Measurements from ENCODE around the gene STK33.

The STK33 gene

DNA sequence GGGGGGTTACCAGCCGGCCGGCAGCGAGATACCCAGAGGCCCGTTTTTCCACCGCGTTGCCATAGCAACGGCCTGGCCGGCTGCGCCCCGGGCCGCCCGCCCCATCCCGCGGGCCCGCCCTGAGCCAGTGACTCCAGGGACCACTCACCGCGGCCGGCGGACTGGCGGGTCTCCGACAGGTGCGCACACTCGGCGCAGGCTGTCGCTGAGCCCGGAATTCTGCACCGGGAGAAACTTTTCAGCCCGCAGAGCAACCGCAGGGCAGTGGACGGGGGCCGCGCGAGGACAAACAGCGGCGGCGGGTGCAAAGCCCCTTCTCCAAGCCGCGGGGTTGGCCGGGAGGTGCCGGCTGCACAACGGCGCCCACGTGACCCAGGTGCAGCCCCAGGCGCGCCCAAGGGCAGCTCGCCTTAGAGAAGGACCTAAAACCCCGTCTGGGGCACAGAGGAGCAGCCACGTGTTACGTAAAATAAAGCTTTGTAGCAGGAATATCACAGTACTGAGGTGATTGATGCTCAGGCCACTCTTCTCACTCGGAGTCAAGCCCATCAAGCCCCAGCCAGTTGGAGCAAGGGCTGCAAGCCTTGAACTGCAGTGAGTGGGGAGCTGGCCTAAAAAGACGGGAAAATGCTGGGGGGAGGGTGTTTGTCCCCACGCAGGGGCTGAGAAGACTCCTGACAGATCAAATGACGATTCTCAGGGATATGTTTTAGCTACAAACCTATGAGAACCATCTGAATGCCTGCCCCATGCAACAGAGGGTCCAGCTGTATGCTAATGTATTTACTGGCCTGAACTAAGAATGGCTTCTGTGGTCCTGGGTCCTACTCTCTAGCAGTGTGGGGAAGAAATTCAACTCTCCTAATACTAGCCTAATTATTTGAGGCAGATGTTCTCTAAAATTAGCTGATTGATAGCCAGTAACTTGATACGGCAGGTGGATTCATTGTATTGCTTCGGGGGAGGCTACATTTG, at the start of gene STK33:
Gene STK33, minus strand, starts transcription at position 294 of the 975 bp plus-strand sequence. CDS start 119,323 bp downstream, outside the sequence.
- DNase-seq (ENCODE audit: low read depth): no peak

DNA sequence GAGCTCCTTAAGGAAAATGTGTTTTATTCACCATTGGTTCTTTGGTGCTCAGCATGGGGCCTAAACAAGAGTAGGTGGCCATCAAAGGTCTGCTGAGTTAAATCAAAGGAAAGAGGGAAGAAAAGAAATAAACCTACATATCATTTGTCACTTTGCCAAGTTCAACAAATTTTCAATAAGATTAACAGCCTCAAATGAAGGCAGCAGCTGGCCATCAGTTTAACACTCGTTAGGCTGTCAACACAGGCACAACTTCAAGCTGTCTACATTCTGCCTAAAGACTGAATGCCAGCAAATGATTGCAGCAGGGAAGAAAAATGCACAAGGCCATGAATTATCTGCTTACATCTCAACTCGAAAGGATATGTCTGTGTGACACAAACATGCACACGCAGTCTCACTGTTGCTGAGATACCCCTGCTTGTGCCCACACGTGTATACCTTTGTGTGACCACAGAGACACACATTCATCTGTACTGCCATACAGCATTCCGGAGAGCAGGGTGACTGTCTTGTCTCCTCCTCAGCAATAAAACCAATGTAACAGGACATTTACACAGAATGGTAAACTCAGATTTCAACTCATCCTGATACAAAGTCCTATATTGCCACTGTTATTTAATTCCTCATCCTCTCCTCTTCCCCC, 48.3 kb upstream of the STK33 start:
- no peak for DNase-seq (ENCODE audit: low read depth)

- DNase-seq (ENCODE audit: low read depth): no peak
These were observed 47.3 kb upstream of the STK33 start for GRCh38 chr11:8641332-8641731.

GRCh38 chr11:8640267-8640906, 46.4 kb upstream of the STK33 start:
- no peak for DNase-seq (ENCODE audit: low read depth)

- no peak for DNase-seq (ENCODE audit: low read depth)
These were observed 45.6 kb upstream of the STK33 start for GRCh38 chr11:8639655-8640054.

DNA sequence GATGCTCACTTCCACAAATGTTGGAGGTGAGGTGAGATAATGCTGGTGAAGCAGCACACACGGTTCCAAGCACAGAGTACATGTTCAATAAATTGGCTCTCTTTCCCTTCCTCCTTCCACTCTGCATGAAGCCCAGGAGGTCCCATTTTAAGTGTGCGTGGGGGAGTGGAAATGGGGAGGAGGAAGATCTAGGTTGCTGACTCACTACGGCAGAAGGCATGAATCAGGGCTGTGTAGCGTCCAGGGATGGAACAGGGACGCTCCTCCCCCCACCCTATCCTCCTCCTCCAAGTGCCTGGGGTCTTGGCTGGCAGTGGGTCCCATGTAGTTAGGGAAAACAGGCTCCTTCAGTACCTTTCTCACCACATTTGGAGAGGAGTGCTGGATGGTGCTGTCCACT, 44.3 kb upstream of the STK33 start:
- no peak for DNase-seq (ENCODE audit: low read depth)

DNA sequence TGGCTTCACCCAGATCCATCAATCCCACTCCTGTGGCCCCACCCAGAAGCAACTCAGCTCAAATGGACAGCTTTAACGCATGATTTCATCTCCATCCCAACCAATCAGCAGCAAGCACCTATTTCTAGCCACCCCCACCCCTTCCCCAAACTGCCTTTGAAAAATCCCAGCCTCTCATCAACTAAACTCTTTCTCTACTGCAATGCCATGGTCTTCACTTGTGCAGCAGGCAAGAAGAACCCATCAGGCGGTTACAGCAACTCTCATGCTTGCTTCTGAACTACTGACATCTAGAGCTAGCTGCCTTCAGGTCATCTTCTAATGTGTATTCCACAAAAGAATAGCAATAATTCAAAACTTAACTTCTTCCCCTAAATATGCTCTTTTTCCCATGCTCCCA, 42.1 kb upstream of the STK33 start:
- DNase-seq (ENCODE audit: low read depth): no peak

- DNase-seq (ENCODE audit: low read depth): no peak
These were observed 40.5 kb upstream of the STK33 start for GRCh38 chr11:8634498-8634897.

- DNase-seq (ENCODE audit: low read depth): no peak
These were observed 37.5 kb upstream of the STK33 start for GRCh38 chr11:8631395-8632118.

DNA sequence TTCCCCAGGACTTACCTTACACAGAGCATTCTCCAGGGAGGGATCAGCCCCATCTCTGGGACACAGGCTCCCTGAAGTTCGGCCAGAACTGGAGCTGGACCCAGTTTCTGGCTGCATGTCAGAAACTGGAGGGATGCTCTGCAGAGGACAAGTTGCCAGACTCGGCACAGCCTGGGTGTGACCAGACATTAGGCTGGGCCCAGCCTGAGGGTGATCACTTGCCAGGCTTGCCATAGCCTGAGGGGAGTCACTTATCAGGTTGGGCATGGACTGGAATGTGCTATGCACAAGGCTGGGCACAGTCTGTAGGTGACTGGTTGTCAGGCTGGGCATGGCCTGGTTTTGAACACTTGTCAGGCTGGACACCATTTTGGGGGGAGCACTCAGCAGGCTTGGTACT, 30.7 kb upstream of the STK33 start:
- no peak for DNase-seq (ENCODE audit: low read depth)

DNA sequence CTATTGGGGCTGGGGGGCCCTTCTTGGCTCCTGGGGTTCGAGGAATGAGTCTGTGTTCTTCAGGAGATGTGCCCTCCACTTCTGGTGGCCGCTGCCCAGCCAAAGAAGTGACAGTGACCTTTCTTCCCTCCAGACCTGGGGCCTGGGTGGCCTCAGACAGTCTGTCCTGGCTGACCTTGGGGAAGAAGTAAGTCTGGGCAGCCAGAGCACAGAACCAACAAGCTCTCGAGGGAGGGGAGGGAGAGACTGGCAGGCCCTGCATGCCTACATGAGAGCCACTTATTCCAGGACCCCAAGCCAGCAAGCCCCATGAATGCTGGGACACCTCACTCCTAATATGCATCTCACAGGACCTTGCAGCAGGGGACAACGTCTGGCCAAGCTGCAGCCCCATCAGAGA, 27.1 kb upstream of the STK33 start:
- DNase-seq (ENCODE audit: low read depth): no peak

DNA sequence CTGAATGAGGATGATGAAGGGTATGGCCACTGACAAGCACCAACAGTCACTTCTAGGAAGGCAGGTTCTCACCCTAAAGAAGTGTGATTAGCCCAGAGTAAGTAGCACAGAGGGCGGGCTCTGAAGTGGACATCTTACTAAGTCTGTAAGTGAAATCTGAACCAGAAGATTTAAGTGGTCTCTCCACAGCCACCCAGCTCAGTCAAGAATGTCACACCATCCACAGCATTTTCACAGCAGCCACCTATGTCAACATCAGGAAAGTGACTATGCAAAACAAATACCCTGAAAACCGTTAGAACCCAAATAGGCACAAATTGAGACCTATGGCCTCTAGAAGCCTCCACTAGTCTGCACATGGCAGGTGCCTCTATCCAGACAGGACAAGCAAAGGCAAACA, 23.0 kb upstream of the STK33 start:
- DNase-seq (ENCODE audit: low read depth): no peak

GRCh38 chr11:8615291-8616032, 21.4 kb upstream of the STK33 start:
- no peak for DNase-seq (ENCODE audit: low read depth)

GRCh38 chr11:8614497-8614896, 20.5 kb upstream of the STK33 start:
- no peak for DNase-seq (ENCODE audit: low read depth)

DNA sequence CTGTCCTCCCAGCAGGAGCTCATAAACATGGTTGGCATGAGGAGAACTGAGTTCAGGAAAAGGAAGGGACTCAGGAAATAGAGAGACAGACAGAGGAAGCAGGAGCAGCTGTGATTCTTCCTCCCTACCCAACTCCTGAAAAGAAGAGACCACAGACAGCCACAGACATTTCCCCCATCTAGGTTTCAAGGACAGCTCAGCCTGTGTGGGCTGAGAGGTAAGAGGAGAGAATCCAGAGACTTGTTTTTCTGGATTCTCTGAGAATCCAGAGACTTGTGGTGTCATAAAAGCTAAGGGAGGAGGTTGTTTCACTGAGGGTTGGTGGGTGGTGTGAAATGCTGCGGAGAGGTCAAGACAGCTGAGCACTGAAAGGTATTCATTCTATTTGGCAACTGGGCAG, 19.0 kb upstream of the STK33 start:
- no peak for DNase-seq (ENCODE audit: low read depth)

DNA sequence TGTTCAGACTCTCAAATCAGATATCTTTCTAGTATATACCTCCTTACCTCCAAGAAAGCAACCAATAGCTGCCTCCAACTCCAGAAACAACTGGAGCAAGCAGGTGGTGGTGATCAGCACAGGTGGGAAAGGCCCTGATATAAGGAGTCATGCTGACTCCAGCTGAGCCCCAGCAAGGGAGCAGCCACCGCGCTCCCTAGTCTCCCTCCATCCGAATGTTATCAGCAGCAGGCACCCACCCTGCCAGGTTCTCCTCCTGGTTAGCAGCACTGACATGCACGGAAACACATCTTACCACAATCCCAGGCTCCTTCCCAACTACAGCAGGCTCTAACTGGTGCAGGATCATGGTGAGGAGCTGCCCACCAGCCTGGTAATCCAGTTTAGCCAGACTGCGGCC, 18.5 kb upstream of the STK33 start:
- no peak for DNase-seq (ENCODE audit: low read depth)

DNA sequence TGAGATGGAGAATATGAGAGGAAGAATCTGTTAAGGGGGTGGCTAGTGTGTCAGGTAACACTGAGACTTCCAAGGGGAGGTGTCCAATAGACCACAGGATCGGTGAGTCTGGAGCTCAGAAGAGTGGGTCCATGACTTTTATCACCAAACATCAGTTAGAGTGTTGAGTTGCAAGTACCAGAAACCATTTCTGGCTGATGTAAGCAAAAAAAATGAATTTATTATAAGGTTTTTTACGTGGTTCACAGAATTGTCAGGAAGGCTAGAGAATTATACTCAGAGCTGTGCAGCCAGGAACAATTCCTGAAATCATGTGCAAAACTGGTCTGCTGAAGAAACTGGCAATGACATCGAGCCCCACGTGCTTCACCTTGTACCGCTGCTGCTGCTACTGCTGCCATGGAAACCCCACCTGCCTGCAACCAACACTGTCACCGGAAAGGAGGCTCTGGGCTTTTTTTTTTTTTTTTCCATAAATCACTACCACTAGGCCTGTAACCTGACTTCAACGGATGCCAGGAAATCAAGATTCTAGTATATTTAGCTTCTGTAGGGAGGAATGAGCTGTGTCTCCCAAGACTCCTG, 16.6 kb upstream of the STK33 start:
- no peak for DNase-seq (ENCODE audit: low read depth)

GRCh38 chr11:8608652-8609051, 14.6 kb upstream of the STK33 start:
- DNase-seq (ENCODE audit: low read depth): no peak

DNA sequence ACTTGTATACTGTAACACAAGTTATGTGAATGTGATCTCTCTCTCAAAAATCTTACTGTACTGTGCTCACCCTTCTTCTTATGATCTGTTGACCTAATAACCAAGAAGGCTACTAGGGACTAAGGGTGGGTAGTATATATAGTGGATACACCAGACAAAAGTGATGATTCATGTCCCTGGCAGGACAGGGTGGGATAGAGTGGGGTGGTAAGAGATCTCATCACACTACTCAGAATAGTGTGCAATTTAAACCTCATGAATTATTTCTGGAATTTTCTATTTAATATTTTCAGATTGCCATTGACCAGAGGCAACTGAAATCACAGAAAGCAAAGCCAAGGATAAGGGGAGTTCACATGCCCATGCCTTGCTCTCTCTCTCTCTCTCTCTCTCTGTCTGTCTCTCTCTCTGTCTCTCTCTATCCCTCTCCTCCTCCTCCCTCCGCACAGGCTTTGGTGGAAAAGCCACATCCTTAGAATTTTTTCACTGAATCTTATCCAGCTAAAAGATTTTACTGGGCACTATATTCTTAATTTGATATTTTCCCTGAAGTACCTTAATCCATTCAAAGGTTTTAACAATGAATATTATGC, 12.0 kb upstream of the STK33 start:
- DNase-seq (ENCODE audit: low read depth): no peak

GRCh38 chr11:8604078-8604723, 10.2 kb upstream of the STK33 start:
- peak; percentile 100 for DNase-seq (ENCODE audit: low read depth)
